RWPE1 (cell line): ENCODE measurements around the gene HKDC1.

Experiments
- CTCF ChIA-PET: fragments of 350-600 bp; sonication (Branson Sonifier 250); formaldehyde crosslinking; extraction: SDS; loops from one replicate; lab custom pipeline; 2021; lab: Yijun Ruan, JAX
- POLR2A ChIA-PET: fragments of 400-600 bp; formaldehyde crosslinking; extraction: SDS; loops from one replicate; lab custom pipeline; 2020; ENCODE audit warnings: antibody characterized with exemption; ENCODE audit not compliant: low non-redundant PET; lab: Yijun Ruan, JAX
- DNase-seq: peaks from one replicate; pipeline ENCODE4 v3.0.0; 2012; ENCODE audit warnings: low spot score
- H3K27ac ChIP-seq: fragments of 450-650 bp; 2 replicates; pipeline ENCODE4 v1.5.1; 2017
- CTCF ChIP-seq: fragments of 450-650 bp; conservative IDR thresholded peaks from 2 replicates; pipeline ENCODE4 v1.5.1; 2017; ENCODE audit warnings: low read depth, mild to moderate bottlenecking

Gene HKDC1

GRCh38 chr10:69180525-69181204 is 39.5 kb upstream of the HKDC1 start:
- ChIA-PET CTCF (no interaction called here), POLR2A (interaction anchor here (1.0 kb wide), 1 partner anchor 205 kb away, joined by 3 read pairs; no protein-coding TSS in a partner anchor)
- DNase-seq = peak; percentile 25
- H3K27ac ChIP-seq = peak overlapping the region; percentile 87
- TF ChIP-seq CTCF = no peak

DNA sequence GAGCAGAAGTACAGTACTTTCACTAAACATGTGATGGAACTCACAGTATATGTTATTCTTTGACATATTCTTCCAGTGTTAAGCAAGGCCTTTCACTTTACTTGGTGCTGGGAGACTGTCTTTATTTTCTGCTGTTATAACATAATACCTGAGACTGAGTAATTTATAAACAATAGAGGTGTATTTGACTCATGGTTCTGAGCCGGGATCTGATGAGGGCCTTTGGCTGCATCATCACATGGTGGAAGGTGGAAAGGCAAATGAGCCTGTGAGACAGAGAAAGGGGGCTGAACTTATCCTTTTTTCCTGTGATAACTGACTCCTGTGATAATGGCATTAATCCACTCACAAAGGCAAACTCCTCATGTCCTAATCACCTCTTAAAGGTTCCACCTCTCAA is 38.7 kb upstream of the HKDC1 start:
- TF ChIP-seq CTCF = no peak
- ChIA-PET POLR2A (no interaction called here), CTCF (no interaction called here)
- no peak overlapping the region for H3K27ac ChIP-seq
- DNase-seq = no peak

DNA sequence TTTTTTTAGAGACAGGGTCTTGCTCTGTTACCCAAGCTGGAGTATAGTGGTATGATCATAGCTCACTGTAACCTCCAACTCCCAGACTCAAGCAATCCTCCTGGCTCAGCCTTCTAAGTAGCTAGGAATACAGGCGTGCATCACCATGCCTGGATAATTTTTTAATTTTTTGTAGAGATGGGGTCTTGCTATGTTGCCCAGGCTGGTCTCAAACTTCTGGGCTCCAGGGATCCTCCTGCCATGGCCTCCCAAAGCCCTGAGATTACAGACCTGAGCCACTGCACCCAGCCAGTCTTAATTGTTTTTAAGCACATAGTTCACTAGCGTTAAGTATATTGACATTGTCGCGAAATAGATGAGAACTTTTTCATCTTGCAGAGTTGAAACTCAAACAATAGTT is 38.1 kb upstream of the HKDC1 start:
- ChIA-PET CTCF (no interaction called here), POLR2A (no interaction called here)
- TF ChIP-seq CTCF = no peak
- no peak for DNase-seq
- no peak overlapping the region for H3K27ac ChIP-seq

DNA sequence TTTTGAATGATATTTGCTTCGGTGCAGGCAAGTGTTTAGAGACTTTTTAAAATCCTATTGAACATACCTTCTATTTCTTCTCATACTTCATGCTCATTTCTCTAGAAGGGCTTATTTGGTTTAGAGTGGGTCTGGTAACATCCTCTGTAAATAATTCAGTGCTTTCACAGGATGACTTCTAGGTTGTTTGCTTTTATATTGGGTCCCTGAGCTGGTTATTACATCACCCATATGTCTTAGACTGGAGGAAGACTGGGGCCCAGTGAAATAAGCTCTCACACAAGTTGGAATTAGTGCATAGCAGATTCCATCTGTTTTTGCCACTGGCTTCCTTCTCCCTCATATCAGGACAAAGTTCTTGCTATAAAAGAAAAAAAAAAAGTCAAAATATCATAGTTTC is 33.6 kb upstream of the HKDC1 start:
- no peak overlapping the region for H3K27ac ChIP-seq
- CTCF ChIA-PET = interaction anchor here (0.7 kb wide), 2 partner anchors 45 to 733 kb away, joined by 3 read pairs; no protein-coding TSS in a partner anchor
- DNase-seq = no peak
- no peak for TF ChIP-seq CTCF
- POLR2A ChIA-PET = no interaction called here

DNA sequence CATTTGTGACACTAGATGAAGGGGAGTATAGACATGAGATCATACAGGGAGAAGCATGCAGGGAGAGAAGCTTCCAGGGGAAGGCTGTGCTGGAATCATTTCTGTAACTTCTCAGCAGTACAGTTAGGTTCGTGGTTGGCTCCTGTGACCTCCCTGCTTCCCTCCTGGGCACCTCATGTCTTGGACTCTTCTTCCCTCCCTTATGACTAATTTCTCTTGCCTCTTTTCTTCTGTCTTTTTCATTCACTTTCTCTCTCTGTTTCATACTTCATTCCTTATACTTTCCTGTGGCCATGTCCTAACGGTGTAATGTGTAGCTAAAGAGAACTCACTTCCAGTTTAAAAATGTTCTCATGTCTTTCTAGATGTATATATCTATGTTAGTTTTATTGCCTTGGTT is 19.1 kb upstream of the HKDC1 start:
- DNase-seq = no peak
- H3K27ac ChIP-seq = no peak overlapping the region
- ChIA-PET POLR2A (no interaction called here), CTCF (no interaction called here)
- TF ChIP-seq CTCF = no peak

DNA sequence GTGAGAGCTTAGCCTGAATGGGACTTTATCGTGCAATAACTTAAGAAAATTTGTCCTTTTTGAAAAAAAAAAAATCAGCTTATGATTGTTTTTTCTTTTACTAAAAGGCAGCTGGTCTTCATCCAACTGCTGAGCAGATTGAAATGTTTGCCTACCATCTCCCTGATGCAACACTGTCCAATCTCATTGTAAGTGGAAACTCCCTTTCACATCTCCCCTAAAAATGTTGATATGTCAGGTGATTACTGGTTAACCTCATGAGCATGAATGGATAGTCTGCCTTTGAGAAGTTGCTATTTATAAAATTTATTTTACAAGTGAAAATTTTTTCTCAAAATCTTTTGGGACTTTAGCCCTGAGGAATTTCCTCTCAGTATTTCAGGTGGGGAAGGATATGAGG is 17.8 kb upstream of the HKDC1 start:
- ChIA-PET CTCF (no interaction called here), POLR2A (no interaction called here)
- H3K27ac ChIP-seq = no peak overlapping the region
- TF ChIP-seq CTCF = no peak
- DNase-seq = no peak
